GM15510 (cell line): ENCODE results near the gene DIPK1A.

Source experiments
- POLR2A ChIP-seq: IDR thresholded peaks from 3 replicates; pipeline ENCODE4 v1.6.1; 2011; ENCODE audit warnings: borderline replicate concordance; ENCODE audit not compliant: insufficient read length; ENCODE audit errors: extremely low read depth

Gene DIPK1A

DNA sequence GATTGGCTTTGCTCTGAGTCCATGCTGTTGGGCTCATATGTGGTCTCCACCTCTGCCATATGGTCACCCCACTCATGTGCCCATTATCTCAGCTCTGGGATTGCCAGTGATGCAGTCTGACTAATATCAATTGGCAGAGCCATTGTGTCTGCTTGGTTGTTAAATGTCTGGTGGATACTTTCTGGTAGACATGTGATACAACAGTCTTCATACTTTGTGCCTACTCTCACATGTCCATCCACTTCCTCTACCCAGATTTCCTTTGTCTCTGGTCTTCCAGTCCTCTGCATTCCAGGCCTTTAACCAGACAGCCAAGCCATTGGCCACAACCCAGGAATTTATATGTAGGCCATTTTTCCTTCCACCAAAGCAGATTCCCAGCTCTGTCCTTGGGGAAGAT lies 30.8 kb upstream of the DIPK1A start:
- TF ChIP-seq POLR2A = no peak

DNA sequence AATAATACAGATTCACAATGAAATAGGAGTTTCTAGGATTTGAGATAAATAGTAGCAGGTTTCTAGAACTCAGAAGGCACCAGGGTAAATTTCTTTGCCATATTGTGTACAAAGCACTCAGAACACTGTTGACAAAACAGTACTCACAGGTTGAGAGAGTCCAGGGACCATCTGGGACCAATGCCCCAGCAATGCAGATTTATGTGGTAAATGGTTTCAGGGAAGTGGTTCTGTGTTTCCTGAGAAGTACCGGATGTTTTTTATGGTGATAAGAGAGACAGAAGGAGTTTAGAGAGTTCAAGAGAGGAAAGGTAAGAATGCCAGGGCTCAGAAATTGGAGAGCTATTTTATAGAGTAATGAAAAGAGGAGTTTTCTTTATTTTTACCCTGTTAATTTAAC lies 29.6 kb upstream of the DIPK1A start:
- no peak for TF ChIP-seq POLR2A

DNA sequence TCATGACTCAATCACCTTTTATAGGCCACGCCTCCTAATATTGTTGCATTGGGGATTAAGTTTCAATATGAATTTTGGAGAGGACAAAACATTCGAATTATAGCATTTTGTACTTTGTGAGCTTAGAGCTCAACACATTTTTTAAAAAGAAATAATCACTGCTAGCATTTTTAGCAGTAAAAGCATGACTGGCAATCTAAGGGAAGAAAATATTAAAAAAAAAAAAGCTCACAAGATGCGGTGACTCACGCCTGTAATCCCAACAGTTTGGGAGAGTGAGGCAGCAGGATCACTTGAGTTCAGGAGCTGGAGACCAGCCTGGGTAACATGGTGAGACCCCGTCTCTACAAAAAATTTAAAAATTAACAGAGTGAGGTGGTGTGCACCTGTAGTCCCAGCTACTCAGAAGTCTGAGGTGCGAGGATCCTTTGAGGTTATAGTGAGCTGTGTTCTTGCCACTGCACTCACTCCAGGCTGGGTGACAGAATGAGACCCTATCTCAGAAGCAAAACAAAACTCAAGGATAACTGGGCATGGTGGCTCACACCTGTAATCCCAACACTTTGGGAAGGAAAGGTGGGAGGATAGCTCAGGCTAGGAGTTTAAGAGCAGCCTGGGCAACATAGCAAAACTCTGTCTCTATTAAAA lies 28.8 kb upstream of the DIPK1A start:
- no peak for TF ChIP-seq POLR2A

DNA sequence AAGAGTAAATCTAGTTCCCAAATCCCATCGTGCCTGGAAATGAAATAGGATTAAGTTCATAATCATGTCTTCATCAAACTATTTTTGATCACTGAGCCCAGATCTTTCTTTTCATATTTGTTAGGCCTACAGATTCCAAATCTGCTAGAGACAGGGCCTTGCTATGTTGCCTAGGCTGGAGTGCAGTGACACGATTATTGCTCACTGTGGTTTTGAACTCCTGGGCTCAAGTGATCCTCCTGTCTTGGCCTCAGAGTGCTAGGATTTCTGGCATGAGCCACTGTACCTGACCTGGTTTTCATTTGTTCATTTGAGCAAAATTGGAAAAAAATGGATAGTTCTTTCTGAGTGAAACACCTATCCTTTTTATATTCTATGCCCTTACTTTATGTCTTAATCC lies 28.0 kb upstream of the DIPK1A start:
- TF ChIP-seq POLR2A = no peak

DNA sequence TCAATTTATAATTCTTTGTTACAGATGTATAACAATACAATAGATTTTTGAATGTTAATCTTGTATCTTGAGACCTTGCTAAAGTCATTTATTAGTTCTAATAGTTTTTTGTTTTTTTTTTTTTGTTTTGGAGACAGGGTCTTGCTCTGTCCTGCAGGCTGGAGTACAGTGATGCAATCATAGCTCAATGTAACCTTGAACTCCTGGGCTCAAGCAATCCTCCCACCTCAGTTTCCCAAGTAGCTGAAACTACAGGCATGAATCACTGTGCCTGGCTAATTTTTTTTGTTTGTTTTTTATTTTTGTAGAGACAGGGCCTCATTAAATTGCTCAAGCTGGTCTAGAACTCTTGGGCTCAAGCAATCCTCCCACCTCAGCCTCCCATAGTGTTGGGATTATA lies 26.2 kb upstream of the DIPK1A start:
- no peak for TF ChIP-seq POLR2A

DNA sequence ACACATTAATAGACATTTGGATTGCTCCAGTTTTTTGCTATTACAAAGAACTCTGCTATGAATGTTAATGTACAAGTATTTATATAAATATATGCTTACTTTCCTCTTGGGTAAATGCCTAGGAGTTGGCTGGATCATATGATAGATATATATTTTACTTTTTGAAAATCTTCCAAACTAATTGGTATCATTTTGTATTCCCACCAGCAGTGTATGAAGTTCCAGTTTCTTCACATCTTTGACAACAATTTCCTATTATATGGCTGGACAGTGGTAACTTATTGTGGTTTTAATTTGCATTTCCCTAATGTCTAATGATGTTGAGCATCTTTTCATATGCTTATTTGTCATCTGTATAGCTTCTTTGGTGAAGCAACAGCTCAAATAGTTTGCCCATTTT lies 23.8 kb upstream of the DIPK1A start:
- no peak for TF ChIP-seq POLR2A

DNA sequence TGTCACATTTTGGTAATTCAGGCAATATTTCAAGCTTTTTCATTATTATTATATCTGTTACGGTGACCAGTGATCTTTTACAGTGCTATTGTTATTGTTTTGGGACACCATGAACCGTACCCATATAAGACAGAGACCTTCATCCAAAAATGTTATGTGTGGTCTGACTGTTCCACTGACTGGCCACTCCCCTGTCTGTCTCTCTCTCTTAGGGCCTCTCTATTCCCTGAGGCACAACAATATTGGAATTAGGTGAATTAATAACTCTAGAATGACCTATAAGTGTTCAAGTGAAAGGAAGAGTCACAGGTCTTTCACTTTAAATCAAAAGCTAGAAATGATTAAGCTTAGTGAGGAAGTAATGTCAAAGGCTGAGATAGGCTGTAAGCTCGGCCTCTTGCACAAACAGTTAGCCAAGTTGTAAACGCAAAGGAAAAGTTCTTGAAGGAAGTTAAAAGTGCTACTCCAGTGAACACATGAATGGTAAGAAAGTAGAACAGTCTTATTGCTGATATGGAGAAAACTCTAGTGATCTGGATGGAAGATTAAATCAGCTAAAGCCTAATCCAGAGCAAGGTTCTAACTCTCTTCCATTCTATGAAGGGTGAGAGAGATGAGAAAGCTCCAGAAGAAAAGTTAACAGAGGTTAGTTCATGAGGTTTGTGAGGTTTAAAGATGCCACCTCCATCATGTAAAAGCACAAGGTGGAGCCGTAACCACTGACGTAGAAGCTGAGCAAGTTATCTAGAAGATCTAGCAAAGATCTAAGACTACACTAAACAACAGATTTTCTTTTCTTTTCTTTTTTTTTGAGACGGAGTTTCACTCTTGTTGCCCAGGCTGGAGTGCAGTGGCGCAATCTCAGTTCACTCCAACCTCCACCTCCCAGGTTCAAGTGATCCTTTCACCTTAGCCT lies 19.7 kb upstream of the DIPK1A start:
- TF ChIP-seq POLR2A = no peak

DNA sequence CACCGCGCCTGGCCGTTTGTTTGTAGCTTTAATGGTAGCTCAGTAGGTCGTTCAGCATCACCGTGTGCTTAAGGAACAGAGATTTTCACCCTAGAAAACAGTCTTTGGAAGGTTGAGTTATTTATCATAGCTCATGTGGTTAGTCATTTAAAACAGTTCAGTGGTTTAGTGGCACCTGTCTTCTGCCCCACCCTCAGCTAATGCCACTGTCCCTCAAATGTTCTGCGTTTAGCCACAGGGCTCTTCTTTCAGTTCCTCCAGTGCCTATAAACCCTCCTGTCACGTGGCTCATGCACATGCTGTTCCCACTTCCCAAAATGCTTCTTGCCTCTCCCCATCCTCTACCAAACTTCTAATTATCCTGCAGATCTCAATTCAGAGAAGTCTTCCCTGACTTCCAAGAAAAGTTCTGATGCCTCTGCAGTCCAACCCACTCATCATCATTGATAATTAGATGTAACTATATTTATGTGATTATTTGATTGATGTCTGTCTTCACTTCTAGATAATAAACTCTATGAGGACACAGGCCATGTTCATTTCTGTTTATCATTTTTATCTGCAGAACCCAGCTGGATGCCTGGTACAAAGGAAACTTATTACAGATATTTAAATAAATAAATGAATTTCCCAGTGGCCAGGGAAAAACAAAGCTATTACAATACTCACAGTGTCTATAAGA lies 14.4 kb upstream of the DIPK1A start:
- no peak for TF ChIP-seq POLR2A

DNA sequence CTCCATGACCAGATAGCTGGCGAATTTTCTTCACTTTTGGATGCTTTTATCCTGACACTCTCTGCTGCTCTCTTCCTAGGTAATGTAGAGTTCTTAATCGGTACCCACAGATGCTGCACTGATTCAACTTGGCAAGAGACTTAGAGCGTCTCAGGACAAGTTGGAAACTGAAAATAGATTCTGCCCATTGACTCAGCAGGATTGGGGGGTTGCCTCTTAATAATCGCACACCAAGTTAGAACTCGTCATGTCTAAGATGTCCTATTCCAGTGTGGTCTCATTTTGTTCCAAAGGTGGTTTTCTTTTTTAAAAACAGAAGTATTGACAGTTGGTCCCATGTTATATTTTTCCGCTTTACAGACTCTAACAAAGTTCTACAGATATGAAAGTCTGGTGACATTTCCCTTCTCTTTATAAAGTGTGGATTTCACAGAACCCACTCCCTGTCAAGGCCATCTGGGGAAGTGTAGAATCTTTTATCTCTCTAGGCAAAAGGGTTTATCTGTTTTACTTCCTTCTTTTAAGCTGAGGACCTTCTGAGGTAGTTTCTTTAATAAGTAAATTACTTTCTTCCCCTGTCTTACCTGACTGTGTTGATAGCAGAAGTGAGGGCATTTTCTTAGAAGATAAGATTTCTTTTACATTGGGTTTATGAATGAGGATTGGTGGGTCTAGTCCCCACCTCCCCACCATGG lies 12.1 kb upstream of the DIPK1A start:
- no peak for TF ChIP-seq POLR2A

DNA sequence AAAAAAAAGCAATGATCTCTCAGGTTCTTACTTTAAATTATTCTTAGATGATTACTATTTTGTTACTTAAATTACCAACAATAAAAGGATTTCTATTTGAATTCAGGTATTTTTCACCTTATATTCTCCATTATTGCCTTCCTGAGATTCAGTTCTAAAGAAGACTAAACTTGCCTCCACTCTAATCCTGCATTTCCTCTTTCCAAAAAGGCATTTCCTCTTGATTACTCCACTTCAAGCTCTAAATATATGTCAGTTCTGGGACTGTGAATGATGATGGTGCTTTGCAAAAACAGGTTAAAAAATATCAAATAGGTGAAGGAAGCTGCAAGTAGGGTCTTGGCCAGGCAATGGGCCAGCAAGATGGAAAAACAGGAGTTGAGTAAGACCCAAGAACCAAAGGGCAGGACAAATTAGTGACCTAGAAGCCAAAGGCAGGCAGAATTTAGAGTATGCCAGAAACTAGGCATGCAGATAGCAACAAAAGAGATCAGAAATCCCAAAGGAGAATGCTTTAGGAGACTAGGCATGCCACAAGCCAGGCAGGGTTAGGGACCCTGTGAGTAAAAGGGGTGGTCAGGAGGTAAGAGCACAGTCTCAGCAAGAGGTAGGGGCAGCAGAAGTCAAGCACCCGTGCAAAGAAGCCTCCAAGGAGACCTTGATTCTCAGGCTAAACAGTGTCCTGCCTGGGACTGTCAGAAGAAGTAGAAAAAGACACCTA lies 11.3 kb upstream of the DIPK1A start:
- no peak for TF ChIP-seq POLR2A

DNA sequence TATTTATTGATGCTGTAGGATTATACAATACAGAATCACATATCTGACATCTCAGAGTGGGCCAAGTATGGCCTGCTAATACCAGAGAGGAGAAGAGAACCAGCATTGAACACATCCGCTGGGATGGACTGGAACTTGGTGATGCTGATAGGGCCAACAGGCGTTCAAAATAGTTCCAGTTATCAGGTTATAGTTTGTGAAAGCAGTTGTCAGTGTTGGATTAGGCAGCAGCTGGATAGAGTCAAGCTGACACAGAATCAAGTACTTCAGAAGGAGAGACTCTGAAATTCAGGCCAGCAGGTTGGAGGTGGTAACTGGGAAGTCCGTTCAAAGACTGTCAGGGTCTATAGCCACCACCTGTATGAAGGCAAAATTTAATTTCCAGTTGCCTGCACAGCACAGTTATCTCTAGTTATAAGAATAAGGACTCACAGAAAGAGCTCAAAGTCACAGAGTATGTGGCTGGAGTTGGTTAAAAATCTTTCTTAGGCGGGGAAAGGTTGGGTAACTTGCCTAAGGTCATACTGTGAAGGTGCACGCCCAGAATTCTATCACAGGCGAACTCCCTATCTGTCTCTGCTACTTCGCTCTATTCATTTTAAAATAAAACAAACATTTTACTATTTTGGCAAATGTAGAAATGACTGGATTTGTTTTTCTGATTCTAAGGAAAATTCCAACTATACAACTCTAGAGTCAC lies 9.9 kb upstream of the DIPK1A start:
- no peak for TF ChIP-seq POLR2A

DNA sequence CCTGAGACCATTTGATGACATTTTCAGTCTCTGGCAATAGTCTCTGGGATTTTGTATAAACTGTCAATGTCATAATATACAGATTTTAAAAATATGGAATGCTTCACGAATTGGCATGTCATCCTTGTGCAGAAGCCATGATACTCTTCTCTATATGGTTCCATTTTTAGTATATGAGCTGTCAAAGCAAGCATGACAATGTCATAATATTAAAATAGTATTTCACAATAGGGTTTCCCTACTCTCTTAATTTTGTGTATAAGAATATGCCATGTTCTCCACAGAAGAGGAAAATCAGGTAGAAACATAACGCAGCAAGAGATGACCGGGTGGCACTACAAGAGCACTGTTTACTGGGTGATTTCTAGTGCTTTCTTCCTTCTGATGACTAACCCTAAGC lies 8.3 kb upstream of the DIPK1A start:
- no peak for TF ChIP-seq POLR2A

DNA sequence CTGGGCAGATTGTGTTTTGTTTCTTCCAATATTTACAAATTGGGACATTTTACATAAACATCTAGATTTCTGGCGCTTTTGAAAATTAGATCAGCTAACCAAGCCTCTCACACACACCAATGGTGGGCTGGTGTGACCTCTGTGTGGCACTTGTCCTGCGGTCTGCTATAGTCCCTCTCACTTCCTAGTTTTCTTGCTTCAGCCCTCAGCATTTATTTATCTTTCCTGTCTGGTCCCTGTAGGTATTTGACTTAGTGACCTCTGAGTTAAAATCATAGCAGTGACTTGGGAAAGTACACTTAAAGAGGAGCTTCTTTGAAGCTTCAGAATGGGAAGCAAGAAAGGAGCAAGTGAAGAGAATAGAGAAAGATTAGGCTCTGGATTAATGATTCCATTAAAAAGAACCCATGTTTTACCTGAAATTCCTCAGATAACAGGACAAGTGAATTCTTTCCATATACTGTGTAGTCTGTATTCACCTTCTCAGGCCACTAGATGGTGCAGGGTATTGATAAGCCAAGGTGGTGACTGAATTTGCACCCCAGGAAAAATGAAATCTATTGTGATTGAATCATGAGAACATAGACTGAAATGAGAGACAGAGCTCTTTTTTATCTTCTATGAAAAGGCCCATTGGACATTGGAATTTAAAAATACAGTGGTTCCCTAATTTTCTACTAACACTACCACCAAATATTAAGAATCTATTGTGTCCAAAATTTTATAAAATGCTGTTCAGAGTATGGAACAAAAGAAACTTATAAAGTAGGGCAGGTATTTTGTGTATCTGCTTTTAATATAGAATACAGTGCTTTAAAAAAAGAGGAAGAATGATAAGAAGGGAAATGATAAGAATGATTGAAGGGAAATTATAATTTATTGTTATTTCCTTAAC lies 7.1 kb upstream of the DIPK1A start:
- no peak for TF ChIP-seq POLR2A
